HCT116 (cell line): ENCODE measurements around the gene ZBTB7C. TPM values are rescaled to one million over a fixed set of nuclear protein-coding genes. Genes with fewer than 3 reads are reported as not detected.

ENCODE experiments used
- ATAC-seq: fragments of 200-7000 bp; cut with Tn5 transposase; 2 replicates; pipeline ENCODE4 v1.9.1; 2020; ENCODE audit warnings: mild to moderate bottlenecking, moderate library complexity
- BruUV-seq: library from RNA; stranded (reverse); fragments of 400-500 nt; replicated peaks from 2 replicates; lab custom pipeline; 2021; lab: Mats Ljungman, UMichigan
- CTCF ChIA-PET: fragments of 300-600 bp; sonication (Branson Sonifier 250); formaldehyde crosslinking; loops from one replicate; lab custom pipeline; 2021; ENCODE audit warnings: antibody characterized with exemption; lab: Charles Lee
- POLR2A ChIA-PET: fragments of 300-600, 350-600 bp; sonication (Branson Sonifier 250); formaldehyde crosslinking; loops from one replicate; lab custom pipeline; 2021; ENCODE audit warnings: antibody characterized with exemption; lab: Charles Lee
- RAD21 ChIA-PET, 2 experiments: fragments of 300-600 bp; sonication (Branson Sonifier 250); formaldehyde crosslinking; loops; one replicate each; lab custom pipeline; 2023; ENCODE audit warnings: low total read pairs in 2 of 2; ENCODE audit not compliant: uncharacterized antibody in 2 of 2, unreplicated experiment in 2 of 2, low non-redundant PET in 1 of 2; lab: Charles Lee
- DNase-seq: peaks from one replicate; pipeline ENCODE4 v3.0.0-alpha.2; 2010; ENCODE audit warnings: low read depth, low spot score
- H2AFZ ChIP-seq: fragments of 200-600 bp; shearing (Covaris generic), sonication (generic); 2 replicates; pipeline ENCODE4 v1.6.1; 2017; ENCODE audit warnings: low read depth, mixed run types, mixed read lengths, antibody characterized with exemption, low read length; ENCODE audit not compliant: poor library complexity, severe bottlenecking
- H3K27ac ChIP-seq: 2 replicates; pipeline ENCODE4 v1.5.1; 2012; ENCODE audit warnings: low read depth, low read length
- H3K27me3 ChIP-seq: fragments of 200-600 bp; sonication (generic); 2 replicates; pipeline ENCODE4 v1.6.1; 2016; ENCODE audit warnings: mixed run types, low read length, mixed read lengths; ENCODE audit not compliant: insufficient read depth
- H3K36me3 ChIP-seq, 2 experiments: fragments of 200-500 bp in 1 of 2; fragments of 200-600 bp in 1 of 2; sonication (Bioruptor generic) in 1 of 2; sonication (generic) in 1 of 2; 2 replicates each; pipeline versions ENCODE4 v1.5.1 to v1.6.1; 2014 to 2016; ENCODE audit warnings: low read length in 2 of 2, inconsistent platforms in 1 of 2, mixed read lengths in 1 of 2, mixed run types in 1 of 2; ENCODE audit not compliant: insufficient read depth in 2 of 2, control insufficient read depth in 1 of 2
- H3K4me1 ChIP-seq, 2 experiments: fragments of 200-600 bp in 1 of 2; sonication (generic) in 1 of 2; 2 replicates each; pipeline versions ENCODE4 v1.5.1 to v1.6.1; 2012 to 2017; ENCODE audit warnings: low read length in 2 of 2, inconsistent platforms in 1 of 2, mild to moderate bottlenecking in 1 of 2, mixed read lengths in 1 of 2, mixed run types in 1 of 2, moderate library complexity in 1 of 2; ENCODE audit not compliant: insufficient read depth in 2 of 2, control insufficient read depth in 1 of 2
- H3K4me2 ChIP-seq: fragments of 200-600 bp; sonication (generic); 2 replicates; pipeline ENCODE4 v1.6.1; 2017; ENCODE audit warnings: mixed run types, low read length, mixed read lengths
- H3K4me3 ChIP-seq, 2 experiments: fragments of 200-600 bp in 1 of 2; sonication (generic) in 1 of 2; replicated peaks in 1 of 2; 2 replicates each; pipeline ENCODE4 v1.5.1; 2011 to 2016; ENCODE audit warnings: low read length in 2 of 2, control low read depth in 1 of 2, low read depth in 1 of 2, mild to moderate bottlenecking in 1 of 2, mixed read lengths in 1 of 2, mixed run types in 1 of 2
- H3K79me2 ChIP-seq: fragments of 200-600 bp; sonication (generic); 2 replicates; pipeline ENCODE4 v1.6.1; 2017; ENCODE audit warnings: mild to moderate bottlenecking, mixed run types, low read length, moderate library complexity, mixed read lengths; ENCODE audit not compliant: insufficient read depth
- H3K9ac ChIP-seq: fragments of 200-600 bp; sonication (generic); 2 replicates; pipeline ENCODE4 v1.6.1; 2016; ENCODE audit warnings: low read length, mixed read lengths
- H3K9me2 ChIP-seq: fragments of 200-600 bp; sonication (generic), shearing (Covaris generic); 2 replicates; pipeline ENCODE4 v1.6.1; 2017; ENCODE audit warnings: mixed run types, mild to moderate bottlenecking, moderate library complexity; ENCODE audit not compliant: insufficient read depth
- H3K9me3 ChIP-seq, 2 experiments: fragments of 200-500 bp in 1 of 2; fragments of 200-600 bp in 1 of 2; sonication (Bioruptor generic) in 1 of 2; sonication (generic) in 1 of 2; 2 replicates each; pipeline ENCODE4 v1.6.1; 2014 to 2017; ENCODE audit warnings: low read length in 2 of 2, mixed read lengths in 2 of 2, inconsistent platforms in 1 of 2, low read depth in 1 of 2, mild to moderate bottlenecking in 1 of 2, mixed run types in 1 of 2, moderate library complexity in 1 of 2; ENCODE audit not compliant: control insufficient read depth in 1 of 2, insufficient read depth in 1 of 2
- H4K20me1 ChIP-seq: fragments of 200-600 bp; sonication (generic), shearing (Covaris generic); 2 replicates; pipeline ENCODE4 v1.6.1; 2017; ENCODE audit warnings: mixed run types, mild to moderate bottlenecking, moderate library complexity; ENCODE audit not compliant: insufficient read depth
- ATF3 ChIP-seq: IDR thresholded peaks from 2 replicates; pipeline ENCODE4 v1.6.1; 2012
- CBX3 ChIP-seq: IDR thresholded peaks from 2 replicates; pipeline ENCODE4 v1.6.1; 2012; ENCODE audit warnings: low read depth
- CTCF ChIP-seq, 3 experiments: fragments of 200-600 bp in 1 of 3; sonication (generic) in 1 of 3; IDR thresholded peaks in 2 of 3; conservative IDR thresholded peaks in 1 of 3; 2 replicates each; pipeline ENCODE4 v1.5.1; 2012 to 2017; ENCODE audit warnings: low read depth in 2 of 3, low read length in 2 of 3, antibody characterized with exemption in 1 of 3, borderline replicate concordance in 1 of 3, control low read depth in 1 of 3, mild to moderate bottlenecking in 1 of 3, mixed read lengths in 1 of 3, mixed run types in 1 of 3, moderate library complexity in 1 of 3; ENCODE audit not compliant: insufficient read depth in 1 of 3
- EGR1 ChIP-seq: IDR thresholded peaks from 2 replicates; pipeline ENCODE4 v1.6.1; 2012; ENCODE audit warnings: low read depth
- ELF1 ChIP-seq: IDR thresholded peaks from 2 replicates; pipeline ENCODE4 v1.6.1; 2012; ENCODE audit warnings: low read depth, borderline replicate concordance
- EZH2 ChIP-seq: fragments of 200-600 bp; sonication (generic); IDR thresholded peaks from 2 replicates; pipeline ENCODE4 v1.6.1; 2017; ENCODE audit warnings: antibody characterized with exemption, mixed run types
- EZH2phosphoT487 ChIP-seq: fragments of 200-600 bp; IDR thresholded peaks from 2 replicates; pipeline ENCODE4 v1.6.1; 2018; ENCODE audit warnings: antibody characterized with exemption, borderline replicate concordance
- POLR2A ChIP-seq: IDR thresholded peaks from 2 replicates; pipeline ENCODE4 v1.7.0; 2011; ENCODE audit warnings: borderline replicate concordance; ENCODE audit not compliant: insufficient read depth, insufficient read length; ENCODE audit errors: extremely low read depth
- POLR2AphosphoS5 ChIP-seq: IDR thresholded peaks from 2 replicates; pipeline ENCODE4 v1.6.1; 2011; ENCODE audit warnings: mild to moderate bottlenecking, low read depth, low read length, moderate library complexity
- RAD21 ChIP-seq: IDR thresholded peaks from 2 replicates; pipeline ENCODE4 v1.6.1; 2012; ENCODE audit warnings: low read depth, mild to moderate bottlenecking
- SIN3A ChIP-seq: IDR thresholded peaks from 2 replicates; pipeline ENCODE4 v1.6.1; 2012; ENCODE audit warnings: low read depth
- TCF7L2 ChIP-seq: IDR thresholded peaks from 2 replicates; pipeline ENCODE4 v1.7.0; 2011; ENCODE audit warnings: borderline replicate concordance, inconsistent platforms; ENCODE audit not compliant: insufficient read depth, insufficient read length; ENCODE audit errors: extremely low read depth
- ZFX ChIP-seq: fragments of 450-650 bp; IDR thresholded peaks from 2 replicates; pipeline ENCODE4 v1.6.1; 2017
- intact Hi-C: fragments of 100-400 bp; cut with micrococcal nuclease; formaldehyde crosslinking; loops from 2 replicates; pipeline ENCODE4 v1.10.0; 2022
- total RNA-seq: library from RNA; stranded (reverse); gene quantifications from one replicate; pipeline ENCODE4 v1.2.1, GENCODE V29; 2021; ENCODE audit not compliant: unreplicated experiment
- TF ChIP-seq, protein P1 (sequence below): IDR thresholded peaks from 2 replicates; pipeline ENCODE4 v1.6.1; 2012

The ZBTB7C gene
- total RNA-seq, 1 experiment from 2014 or later = 0.37 TPM

DNA sequence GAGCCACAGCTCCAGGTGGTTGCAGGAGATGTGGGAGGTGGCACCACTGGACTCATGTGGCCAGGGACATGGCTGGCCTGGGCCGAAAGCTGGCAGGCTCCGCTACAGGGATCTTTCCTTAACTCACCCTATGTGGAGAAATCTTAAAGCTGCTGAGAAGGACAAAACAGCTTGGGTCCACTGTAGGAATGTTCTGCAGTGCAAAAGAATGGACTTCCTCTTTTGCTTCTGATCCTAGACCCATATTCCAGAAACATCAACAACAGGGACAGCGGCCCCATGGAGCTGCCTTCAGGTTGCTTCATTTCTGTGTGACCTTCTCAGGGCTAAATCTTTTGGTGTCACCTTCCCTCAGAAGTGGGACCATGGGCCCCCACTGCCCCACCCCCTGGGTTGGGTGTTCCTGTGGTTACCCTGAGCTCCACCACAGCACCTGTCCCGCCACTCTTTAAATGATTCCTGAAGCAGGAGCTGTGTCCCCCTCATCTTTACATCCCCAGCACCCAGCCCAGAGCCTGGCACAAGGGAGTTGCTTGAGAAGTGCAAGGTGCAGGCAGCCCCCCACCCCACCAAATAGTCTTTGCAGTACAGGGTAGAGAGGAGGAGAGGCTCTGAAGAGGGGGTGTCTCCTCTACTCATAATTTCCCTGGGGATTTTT, 205.8 kb downstream of the ZBTB7C start:
- Histone ChIP-seq H3K4me1 (peaks cover 8 to 24% of the 10 kb centered on the region in 2 experiments; a peak in 3 of 4 replicates), H3K4me2 (no peak overlapping the region), H3K9me3 (no peaks in the 10 kb centered on the region), H3K9ac (no peak overlapping the region)
- RAD21 ChIA-PET = no interaction called here
- no peak for ATAC-seq
- TF ChIP-seq EZH2 = no peak
- no peak for TF ChIP-seq EZH2phosphoT487
- TF ChIP-seq POLR2A = no peak
- TF ChIP-seq, all 23 proteins: peak for 0
- Histone ChIP-seq H2AFZ (no peak overlapping the region), H3K4me3 (no peak overlapping the region), H4K20me1 (no peaks in the 10 kb centered on the region), H3K36me3 (no peaks in the 10 kb centered on the region), H3K9me2 (no peaks in the 10 kb centered on the region), H3K27me3 (peaks cover 13% of the 10 kb centered on the region; the same call in 1 of the 2 replicates), H3K79me2 (no peaks in the 10 kb centered on the region), H3K27ac (no peak overlapping the region)
- intact Hi-C loops = no loop called here
- POLR2A ChIA-PET = no interaction called here
- CTCF ChIA-PET = no interaction called here
- no peak for DNase-seq
- no TSS peak for BruUV-seq

DNA sequence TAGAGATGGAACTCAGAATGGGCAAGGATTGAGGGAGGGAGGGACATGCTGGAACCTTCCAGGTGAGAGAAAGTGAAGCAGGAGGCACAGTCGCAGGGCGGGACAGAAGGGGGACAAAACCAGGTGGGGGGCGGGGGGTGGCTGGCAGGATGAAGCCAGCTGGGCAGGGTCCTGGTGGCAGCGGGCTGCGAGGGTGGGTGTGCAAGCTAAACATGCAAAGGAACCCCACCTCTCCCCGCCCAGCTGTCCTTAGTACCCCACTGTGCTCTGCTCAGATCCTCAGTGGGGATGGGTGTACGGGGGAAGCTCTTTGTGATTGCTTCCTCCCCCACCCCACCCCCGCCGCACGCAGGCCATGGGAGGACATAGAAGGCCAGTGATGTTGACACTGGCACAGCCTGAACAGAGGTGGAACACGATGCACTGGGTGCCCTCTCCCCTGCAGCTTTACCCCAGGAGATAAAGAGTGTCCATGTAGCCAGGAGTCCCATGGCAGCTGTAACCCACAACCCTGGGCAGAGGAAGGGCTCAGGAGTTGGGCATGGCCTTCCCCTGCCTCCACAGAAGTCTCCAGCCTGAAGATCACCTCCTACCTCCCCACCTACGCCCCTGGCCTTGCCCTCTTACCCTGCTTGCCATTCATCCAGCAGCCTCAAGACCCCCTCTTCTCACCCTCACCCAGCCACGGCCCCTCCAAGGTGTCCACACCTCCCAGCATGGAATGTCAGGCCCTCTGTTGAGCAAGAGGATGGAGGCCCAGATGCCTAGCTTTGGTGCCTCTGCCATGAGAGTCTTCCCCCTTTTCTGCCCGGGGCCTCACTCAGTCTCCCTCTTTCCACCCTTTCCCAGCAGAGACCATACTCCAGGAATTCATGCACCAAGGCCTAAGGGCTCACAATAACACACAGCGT, 206.6 kb downstream of the ZBTB7C start:
- DNase-seq (no peak), ATAC-seq (no peak)
- ChIA-PET CTCF (no interaction called here), RAD21 (no interaction called here), POLR2A (no interaction called here)
- H3K9ac ChIP-seq = no peak overlapping the region
- H3K9me2 ChIP-seq = no peaks in the 10 kb centered on the region
- H3K79me2 ChIP-seq = no peaks in the 10 kb centered on the region
- H3K36me3 ChIP-seq = no peaks in the 10 kb centered on the region
- H4K20me1 ChIP-seq = no peaks in the 10 kb centered on the region
- BruUV-seq = no TSS peak
- H3K4me2 ChIP-seq = no peak overlapping the region
- no peak overlapping the region for H2AFZ ChIP-seq
- H3K27ac ChIP-seq = no peak overlapping the region
- H3K4me3 ChIP-seq = no peak overlapping the region
- H3K4me1 ChIP-seq = peaks cover 8 to 24% of the 10 kb centered on the region in 2 experiments; a peak in 3 of 4 replicates
- peaks cover 21% of the 10 kb centered on the region; the same call in 1 of the 2 replicates for H3K27me3 ChIP-seq
- no peaks in the 10 kb centered on the region for H3K9me3 ChIP-seq
- intact Hi-C loops = no loop called here
- TF ChIP-seq POLR2AphosphoS5 (no peak), RAD21 (no peak), EGR1 (no peak), TCF7L2 (no peak), ZFX (no peak), SIN3A (no peak), ATF3 (no peak), ELF1 (no peak), CBX3 (no peak), CTCF (IDR thresholded peaks at IDR 0.05 in 2 of 3, conservative IDR thresholded peaks at IDR 0.05 in 1 of 3; ENCODE audit: borderline replicate concordance in 1 of 3, insufficient read depth in 1 of 3, low read depth in 2 of 3, low read length in 2 of 3) (no peak)
- TF ChIP-seq, protein P1, sequence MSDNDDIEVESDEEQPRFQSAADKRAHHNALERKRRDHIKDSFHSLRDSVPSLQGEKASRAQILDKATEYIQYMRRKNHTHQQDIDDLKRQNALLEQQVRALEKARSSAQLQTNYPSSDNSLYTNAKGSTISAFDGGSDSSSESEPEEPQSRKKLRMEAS = no peak
